ENCODE results near the gene C8A.

The C8A gene

DNA sequence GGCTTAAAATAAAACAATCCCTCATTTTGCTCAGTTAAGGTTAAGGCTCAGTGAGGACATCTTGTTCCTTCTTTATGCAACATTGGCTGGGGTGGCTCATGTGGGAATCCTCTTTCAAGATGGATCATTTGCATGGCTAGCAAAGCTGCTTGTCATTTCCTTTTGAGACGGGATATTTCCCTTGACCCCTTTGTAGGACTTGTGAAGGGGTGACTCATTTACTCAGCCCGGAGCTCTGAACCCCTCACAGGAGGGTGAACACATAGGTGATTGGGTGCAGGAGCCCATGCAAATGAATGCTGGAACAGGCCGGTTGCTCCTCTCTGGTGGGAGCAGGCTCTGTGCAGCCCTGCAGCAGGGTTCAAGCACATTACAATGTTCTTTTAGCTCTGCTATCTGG, 15.8 kb upstream of the C8A start:
- DNase-seq, result no peak

DNA sequence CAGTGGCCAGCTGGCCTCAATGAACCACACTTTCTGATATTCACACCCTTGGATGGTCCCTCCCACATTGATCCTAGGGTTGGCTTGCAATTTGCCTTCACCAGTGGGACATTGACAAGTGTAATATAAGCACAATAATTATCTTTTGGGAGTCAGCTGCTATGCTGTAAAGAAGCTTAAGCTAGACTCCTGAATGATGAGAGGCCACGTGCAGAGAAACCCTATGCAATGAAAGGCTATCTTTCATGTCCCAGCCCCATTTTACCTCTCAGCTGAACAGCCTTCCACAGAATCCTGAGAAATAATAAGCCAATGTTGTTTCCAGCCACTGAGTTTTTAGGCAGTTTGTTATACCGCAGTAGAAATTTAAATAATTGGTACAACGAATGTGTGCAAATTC, 11.1 kb upstream of the C8A start:
- no peak for DNase-seq

DNA sequence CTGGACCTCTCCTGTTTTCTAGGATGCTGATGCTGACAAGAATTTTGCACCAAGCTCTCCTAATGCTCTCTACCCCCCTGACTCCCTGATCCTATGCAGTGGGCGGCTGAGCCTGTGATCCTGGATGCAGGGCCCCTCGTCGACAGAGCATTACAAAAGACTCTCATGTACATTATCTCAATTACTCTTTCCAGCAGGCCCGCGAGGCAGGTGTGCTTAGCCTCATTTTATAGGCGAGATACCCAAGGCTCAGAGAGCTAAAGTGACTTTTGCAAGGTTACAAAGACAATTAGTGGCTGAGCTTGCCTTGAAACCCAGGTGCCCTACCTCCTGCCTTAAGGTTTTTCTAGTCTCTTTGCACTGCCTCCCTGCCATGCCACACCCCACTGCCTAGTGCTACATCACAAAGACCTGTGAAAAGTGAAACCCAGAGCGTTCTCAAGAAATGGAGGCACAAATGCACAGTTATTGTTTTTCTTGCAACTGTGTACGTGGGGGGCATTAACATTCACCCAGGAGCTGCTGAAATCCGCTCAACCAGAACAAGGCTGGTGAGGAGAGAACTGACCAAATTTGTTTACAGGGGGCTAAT, 10.0 kb upstream of the C8A start:
- DNase-seq, result no peak

DNA sequence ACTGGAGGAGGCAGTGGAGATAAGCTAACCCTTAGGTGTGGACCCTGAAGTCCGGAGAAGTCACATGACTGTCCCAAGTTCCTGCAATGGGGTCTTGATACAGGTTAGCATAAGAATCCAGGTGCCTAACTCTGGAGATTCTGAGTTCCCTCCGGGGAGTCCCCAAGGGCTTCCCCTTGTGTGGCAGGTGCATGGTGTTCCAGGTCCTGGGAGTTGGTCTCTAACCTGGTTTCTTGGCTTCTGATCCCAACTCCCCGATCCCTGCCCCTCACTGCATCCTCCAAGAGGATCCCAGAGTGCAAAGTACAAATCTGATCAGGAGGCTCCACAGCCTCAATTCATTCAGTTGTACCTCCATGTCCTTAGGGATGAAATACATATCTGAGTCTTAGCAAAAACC, 9.3 kb upstream of the C8A start:
- no peak for DNase-seq

DNA sequence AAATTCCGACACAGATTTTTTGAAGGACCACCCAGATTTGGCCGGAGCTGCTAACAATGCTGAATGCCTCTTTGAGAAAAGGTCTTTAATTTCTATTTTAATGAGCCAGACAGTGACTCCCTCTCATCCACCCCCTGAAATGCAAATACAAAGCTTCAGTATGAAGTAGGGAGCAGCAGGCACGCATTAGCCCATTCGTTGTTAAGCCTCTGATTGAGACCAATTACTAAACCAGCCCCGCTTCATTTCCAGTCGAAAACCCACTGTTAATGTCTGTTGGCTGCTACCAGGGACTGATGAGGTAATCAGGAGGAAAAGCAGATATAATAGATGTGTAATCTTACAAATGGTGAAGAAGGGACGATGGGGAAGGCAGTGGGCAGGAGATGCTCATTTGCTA, 4.8 kb upstream of the C8A start:
- DNase-seq, result no peak

DNA sequence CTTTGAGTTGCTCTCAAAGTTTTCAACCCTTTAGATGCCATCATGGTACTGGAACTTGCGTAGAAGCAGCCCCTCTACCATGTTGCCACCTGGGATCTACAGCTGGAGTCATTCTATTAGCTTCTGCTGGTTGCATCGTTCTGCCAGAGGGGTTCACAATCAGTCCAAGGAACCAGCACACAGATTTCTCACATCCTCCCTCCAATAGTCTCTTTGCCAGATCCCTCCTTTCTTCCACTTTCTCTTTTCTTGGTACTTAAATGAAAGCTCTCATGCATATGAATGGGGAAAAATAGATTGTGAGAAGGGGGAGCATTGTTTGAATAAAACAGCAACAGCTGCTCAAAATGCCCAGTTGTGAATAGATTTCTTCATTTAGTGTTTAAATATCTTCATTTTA, 4.2 kb upstream of the C8A start:
- no peak for DNase-seq

DNA sequence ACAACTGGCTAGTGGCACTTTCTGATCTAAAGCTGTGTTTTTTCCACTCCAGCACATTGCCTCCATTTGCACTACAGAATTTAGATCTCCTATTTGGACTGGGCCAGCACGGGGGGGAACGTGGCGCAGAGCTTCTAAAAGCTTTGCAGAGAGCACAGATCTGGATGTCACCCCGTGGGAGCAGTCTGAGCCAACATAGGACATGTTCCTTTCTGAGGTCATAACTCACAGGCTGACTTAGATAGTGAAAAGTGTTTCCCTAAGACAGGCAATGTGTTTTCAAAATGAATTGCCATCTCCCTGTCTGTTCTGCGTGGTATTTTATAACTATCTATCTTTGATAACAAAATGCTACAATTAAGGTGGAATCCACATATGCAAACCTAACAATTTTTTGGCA, 3.7 kb upstream of the C8A start:
- no peak for DNase-seq

DNA sequence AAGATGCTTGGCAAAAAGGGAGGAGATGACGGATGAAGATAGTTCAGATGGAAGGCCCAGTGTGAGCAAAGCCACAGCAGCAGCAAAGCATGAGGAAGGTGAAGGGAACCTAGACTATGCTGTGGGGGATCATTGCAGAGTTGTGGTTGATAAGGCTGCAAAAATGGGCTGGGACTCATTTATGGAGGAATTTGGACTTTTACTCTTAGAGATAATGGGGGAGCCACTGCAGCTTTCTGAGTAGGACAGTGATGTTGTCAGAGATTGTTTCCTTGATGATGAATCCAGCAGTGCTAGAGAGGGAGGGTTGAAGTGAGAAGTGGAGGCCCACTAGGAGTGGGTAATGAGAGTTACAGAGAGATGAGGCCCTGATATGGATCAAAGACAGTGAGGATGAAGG, 2.1 kb upstream of the C8A start:
- DNase-seq, result no peak

DNA sequence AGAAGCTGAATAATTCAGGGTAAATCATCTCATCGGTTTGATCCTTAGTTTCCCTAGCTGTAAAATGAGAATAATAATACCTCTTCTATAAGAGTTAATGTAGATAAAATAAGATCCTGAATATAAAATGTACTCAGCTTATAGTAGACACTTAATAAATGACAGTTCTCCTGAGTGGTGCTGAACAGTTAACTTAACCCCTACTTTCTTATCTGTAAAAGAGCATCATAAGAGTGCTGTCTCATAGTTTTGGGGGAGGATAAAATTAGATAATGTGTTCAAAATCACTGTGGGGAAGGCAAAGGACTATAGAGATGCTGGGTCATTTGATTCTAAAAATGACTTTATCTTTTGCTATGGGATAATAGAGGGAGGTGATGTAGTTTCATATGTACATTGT, 593 bp downstream of the C8A start:
- DNase-seq, result no peak

DNA sequence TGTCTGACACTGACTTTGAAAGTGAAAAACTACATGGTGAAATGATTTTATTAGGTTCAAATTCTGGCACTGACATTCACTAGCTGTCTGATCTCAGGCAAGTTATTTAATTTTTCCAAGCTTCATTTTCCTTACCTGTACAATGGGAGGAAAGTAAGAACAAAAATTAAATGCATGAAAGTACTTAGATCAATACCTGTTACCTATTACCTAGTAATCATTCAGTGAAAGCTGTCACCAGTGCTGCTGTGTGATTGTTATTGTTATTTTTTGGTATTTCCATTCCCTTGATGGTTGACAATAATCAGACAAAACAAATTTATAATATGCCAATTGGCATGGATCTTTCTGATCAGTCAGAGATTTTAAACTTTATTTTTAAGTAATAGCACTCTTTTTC, 1.6 kb downstream of the C8A start:
- no peak for DNase-seq

DNA sequence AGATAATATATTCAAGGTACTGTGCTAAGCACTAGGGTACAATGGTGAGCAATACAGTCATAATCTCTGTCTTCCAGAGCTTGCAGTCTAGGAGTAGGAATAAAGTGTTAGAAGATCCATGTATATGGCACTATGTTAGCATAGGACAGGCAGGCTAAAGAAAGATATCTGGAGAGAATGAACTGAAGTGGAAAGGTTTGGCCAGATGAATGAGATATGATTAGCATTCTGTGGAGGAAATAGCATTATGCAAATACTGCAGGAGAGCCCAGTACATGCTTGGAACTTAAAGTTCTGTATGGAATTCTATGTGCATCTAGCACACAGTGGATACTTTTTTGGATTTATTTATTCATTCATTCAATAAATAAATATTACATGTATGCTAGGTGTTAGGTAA, 4.7 kb downstream of the C8A start:
- no peak for DNase-seq

DNA sequence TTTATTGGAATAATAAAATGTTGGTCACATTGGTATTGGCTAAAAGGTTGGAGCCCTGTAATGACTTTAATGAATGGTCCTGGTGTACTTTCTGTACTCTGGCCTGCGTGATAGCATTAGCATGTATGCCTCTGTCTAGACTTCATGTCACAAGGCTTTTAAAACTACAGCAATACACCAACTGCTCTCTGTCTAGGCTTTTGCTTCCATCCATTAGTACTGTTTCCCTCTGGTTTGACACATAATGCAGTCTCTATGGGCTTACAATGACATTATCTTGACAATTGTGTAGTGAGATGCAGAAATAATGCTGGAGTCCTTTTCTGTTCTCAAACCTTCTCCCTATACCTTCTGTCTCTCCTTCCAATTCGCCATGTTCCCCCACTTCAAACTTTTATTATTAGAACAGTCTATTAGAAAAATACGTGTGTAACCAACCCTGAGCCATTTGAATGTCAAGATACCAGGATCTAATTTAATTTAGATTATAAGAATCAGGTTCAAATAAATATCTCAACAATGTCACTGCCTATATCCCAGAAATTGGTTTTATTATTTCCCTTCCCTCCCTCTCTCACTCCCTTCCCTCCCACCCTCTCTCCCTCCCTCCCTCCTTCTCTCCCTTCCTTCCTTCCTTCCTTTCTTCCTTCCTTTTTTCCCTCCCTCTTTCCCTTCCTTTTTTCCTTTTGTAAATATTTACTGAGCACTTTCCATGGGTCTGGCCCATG, 8.8 kb downstream of the C8A start:
- DNase-seq, result no peak

DNA sequence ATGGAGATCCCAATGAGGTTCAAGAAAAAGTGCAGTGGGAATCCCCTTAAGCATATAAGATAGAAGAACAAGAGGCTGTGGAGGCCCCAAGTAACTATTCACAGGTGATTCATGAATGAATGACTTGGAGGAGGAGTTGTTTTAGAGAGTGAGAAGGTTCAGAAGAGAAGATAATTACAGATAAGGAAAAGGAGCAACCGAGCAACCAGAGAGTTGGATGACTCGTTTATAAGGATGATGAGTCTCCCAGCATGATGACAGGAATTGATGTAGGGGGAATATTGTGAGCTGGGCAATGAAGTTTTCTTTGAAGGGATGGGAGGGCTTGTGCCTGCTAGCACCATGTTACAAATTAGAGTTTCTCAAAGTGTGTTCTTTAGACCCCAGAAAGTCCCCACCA, 9.8 kb downstream of the C8A start:
- DNase-seq, result no peak

DNA sequence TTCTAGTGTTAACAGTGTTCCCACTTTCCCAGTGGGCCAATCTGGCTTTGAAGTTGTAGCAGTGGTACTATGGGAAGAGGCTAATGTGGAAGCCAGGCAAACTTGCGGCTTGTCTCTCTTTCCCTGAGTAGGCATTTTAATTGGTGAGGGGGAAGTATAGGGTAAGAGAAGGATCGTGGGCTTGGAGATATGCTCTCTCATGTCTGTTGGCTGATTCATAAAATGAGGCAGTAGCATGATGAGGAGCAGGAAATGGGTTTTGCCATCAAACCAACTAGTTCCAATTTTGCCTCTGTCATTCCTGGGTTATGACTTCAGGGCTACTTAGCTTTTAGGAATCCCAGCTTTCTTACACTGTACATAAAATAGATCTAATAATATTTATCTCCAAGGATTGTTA, 12.1 kb downstream of the C8A start:
- no peak for DNase-seq

DNA sequence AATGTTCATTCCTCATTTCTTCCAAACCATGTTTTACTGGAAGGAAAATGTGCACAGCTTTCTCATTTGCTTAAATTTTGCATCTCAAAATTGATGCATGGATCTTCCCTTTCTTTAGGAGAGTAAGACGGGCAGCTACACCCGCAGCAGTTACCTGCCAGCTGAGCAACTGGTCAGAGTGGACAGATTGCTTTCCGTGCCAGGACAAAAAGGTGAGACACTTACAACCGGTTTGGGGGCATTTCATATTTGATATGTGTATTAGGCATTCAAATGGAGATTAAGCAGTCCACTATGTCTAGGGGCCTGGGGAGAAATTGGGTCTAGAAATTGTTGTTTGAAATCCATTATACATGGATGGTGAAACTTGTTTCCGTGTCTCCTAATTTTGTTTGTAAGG, 12.9 kb downstream of the C8A start:
- DNase-seq, result no peak

DNA sequence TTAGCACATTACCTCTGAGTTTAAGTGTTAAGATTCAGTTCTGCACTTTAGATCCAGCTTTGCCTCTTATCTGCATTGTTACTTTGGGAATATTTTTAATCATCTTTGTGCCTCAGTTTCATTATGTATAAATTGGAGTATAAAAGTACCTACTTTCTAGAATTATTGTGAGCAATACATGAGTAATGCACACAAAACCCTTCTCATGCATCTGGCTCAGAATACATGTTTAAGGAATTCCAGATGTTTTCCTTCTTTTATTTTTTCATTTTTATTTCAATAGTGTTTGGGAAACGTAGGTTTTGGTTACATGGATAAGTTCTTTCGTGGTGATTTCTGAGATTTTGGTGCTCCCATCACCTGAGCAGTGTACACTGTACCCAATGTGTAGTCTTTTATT, 14.2 kb downstream of the C8A start:
- no peak for DNase-seq

DNA sequence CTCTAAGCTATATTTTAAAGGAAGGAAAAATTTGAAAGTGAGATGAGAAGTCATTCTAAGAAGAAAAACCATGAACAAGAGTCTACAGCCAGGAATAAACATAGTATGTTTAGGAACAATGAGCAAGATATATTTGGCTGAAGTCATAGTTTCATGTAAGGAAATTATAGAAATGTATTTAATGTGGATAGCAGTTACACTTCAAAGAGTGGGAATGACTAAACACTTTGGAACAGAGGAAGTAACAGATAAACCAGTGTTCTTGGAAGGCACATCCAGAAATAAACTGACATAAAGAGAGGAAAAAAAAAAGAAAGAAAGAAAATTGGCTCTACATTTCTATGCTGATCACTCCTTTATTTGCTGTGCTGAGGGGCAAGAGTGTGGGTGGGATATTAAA, 18.0 kb downstream of the C8A start:
- no peak for DNase-seq

DNA sequence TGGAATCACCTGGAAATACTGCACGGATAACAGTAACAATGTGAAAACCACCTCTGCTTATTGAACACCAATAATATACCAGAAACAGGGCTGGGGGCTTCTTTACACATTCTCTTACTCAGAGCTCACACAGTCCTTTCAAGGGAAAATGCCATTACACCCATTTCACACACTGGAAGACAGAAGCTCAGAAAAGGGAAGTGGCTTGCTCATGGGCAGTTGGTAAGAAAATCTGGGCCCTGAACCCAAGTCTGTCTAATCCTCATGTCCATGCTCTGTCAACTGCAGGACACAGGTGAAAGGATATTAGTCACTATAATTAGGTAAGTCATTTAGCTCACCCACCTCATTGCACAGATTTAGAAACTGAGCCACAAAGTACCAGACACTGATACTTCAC, 18.6 kb downstream of the C8A start:
- DNase-seq, result no peak

DNA sequence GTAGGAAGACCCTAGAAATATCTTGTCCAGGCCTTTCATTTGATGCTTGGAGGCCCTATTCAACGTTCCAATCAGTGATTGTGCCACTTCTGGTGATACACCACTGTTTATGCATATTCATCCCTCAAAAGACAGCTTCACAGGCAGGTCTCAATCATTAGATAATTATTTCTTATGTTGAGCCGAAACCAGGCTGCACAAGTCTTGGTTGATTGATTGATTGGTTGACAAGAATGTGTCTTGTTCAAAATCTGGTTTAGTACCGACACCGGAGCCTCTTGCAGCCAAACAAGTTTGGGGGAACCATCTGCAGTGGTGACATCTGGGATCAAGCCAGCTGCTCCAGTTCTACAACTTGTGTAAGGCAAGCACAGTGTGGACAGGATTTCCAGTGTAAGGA, 20.1 kb downstream of the C8A start:
- no peak for DNase-seq

DNA sequence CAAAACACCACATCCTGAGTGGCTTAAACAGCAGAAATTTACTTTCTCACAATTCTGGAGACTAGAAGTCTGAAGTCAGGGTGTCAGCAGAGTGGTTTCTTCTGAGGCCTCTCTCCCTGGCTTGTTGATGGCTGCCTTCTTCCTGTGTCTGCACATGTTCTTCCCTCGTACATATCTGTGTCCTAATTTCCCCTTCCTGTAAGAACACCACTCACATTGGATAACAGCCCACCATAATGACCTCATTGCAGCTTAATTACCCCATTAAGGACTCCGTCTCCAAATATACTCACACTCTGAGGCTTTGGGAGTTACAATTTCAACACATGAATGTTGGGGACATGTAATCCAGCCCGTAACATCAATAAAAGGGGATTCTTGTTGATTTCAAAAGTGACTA, 23.4 kb downstream of the C8A start:
- DNase-seq, result no peak

DNA sequence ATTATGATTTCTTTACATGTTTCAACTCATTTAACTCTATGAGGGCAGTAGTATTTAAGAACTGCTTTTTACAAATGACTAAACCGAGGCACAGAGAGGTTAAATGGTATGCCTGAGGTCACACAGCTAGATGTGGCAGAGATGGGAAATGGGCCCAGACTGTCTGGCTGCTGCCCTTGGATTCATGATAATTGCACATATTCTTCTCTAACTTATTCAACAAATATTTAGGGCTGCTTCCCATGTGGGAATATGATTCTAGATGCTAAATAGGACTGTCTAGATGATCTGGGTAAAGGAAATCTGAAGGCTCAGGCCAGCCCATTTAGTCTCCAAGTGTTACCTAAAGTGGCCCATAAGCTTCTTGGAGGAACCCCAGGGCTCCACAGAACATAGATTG, 26.2 kb downstream of the C8A start:
- no peak for DNase-seq

DNA sequence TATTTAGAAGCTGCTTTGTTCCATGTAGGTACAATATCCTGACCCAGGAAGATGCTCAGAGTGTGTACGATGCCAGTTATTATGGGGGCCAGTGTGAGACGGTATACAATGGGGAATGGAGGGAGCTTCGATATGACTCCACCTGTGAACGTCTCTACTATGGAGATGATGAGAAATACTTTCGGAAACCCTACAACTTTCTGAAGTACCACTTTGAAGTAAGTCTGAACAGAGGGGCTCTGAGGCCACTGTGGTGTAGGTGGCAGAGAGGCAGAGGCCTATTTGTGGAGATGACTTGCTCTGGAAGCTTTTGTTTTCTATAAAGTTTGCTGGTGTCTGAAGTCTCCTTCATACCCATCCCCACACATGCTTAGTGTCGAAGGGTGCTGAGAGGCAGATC, 26.8 kb downstream of the C8A start:
- no peak for DNase-seq

DNA sequence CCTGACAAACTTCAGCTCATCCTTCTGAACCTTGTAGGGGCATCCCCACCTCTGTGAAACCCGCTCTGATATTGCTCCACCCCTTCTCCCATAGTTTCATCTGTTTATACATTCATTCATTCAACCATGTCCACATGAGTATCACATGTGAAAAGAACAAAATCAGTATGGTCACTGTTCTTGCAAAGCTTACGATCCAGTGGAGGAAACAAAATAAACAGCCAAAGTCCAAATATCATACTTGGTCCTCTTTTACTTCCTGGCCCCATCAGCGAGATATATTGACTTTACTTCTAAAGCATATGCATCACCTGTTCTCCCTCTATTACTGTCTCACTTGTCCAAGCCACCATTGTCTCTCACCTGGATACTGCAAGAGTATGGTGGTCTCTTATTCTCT, 35.6 kb downstream of the C8A start:
- DNase-seq, result no peak

DNA sequence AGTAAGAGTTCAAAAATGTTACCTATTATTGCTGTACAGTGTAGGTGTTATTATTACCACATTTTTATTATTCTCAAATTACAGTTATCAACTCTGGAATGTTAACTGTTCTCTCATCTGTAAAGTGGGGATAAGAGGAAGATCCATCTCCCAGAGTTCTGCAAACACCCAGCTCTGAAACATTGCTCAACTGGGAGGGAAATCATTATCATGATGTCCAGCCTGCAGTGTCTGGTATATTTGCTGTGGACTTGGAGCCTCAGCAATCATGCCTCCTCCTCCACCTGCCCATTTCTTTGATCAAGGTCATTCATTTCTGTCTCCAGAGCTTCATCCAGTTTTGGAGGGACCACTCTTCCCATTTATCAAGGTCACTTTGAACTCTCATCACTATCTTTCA, 39.4 kb downstream of the C8A start:
- DNase-seq, result no peak

Data from CD4-positive, alpha-beta T cell treated with Interleukin-4 for 1 hour (primary cell).